Activated naive CD4-positive, alpha-beta T cell treated with anti-CD3 and anti-CD28 coated beads, Interleukin-2, amount 50 U/mL, for 16 hours (primary cell): ENCODE data around the gene DMPK.

Source experiments
- DNase-seq: peaks from one replicate; pipeline ENCODE4 v3.0.0-alpha.2; 2020

The DMPK gene

GRCh38 chr19:45782162-45782691 lies at the start of gene DMPK:
TSS of gene DMPK (minus strand) at chr19:45782490. CDS start at chr19:45782352, 138 bp downstream.
- no peak for DNase-seq

- DNase-seq, result no peak
Measured at GRCh38 chr19:45828945-45829344, 46.7 kb upstream of the DMPK start.

GRCh38 chr19:45828523-45828922 lies 46.2 kb upstream of the DMPK start:
- DNase-seq, result no peak

- DNase-seq, result no peak
Measured at GRCh38 chr19:45827459-45828093, 45.3 kb upstream of the DMPK start.

- no peak for DNase-seq
Measured at GRCh38 chr19:45826934-45827333, 44.6 kb upstream of the DMPK start.

- DNase-seq, result no peak
Measured at GRCh38 chr19:45825917-45826893, 43.9 kb upstream of the DMPK start.

GRCh38 chr19:45825263-45825605 lies 42.9 kb upstream of the DMPK start:
- no peak for DNase-seq

GRCh38 chr19:45824531-45825262 lies 42.4 kb upstream of the DMPK start:
- no peak for DNase-seq

GRCh38 chr19:45824041-45824471 lies 41.8 kb upstream of the DMPK start:
- no peak for DNase-seq

GRCh38 chr19:45823182-45823581 lies 40.9 kb upstream of the DMPK start:
- no peak for DNase-seq

- DNase-seq, result no peak
Measured at GRCh38 chr19:45822716-45823115, 40.4 kb upstream of the DMPK start.

GRCh38 chr19:45821570-45821969 lies 39.3 kb upstream of the DMPK start:
- DNase-seq, result no peak

- no peak for DNase-seq
Measured at GRCh38 chr19:45821103-45821521, 38.8 kb upstream of the DMPK start.

- DNase-seq, result no peak
Measured at GRCh38 chr19:45820413-45821102, 38.3 kb upstream of the DMPK start.

- no peak for DNase-seq
Measured at GRCh38 chr19:45819769-45820168, 37.5 kb upstream of the DMPK start.

GRCh38 chr19:45817725-45818301 lies 35.5 kb upstream of the DMPK start:
- no peak for DNase-seq

- DNase-seq, result peak; percentile 96
Measured at GRCh38 chr19:45817010-45817724, 34.9 kb upstream of the DMPK start.

- no peak for DNase-seq
Measured at GRCh38 chr19:45816236-45817009, 34.1 kb upstream of the DMPK start.

GRCh38 chr19:45815481-45816216 lies 33.4 kb upstream of the DMPK start:
- no peak for DNase-seq
